HG02840 (cell line): ENCODE data around the gene SPNS1.
"Not testable (repeated sequence)": the region's sequence is repeated elsewhere in the genome, so short reads cannot be mapped to it uniquely, and the experiment has no call there.

Source experiments
- ATAC-seq: cut with Tn5 transposase; IDR thresholded peaks from one replicate; pipeline ENCODE4 v1.9.1; 2021; ENCODE audit warnings: mild to moderate bottlenecking, moderate library complexity, moderate number of reproducible peaks; ENCODE audit not compliant: unreplicated experiment, low FRiP score

Gene SPNS1

DNA sequence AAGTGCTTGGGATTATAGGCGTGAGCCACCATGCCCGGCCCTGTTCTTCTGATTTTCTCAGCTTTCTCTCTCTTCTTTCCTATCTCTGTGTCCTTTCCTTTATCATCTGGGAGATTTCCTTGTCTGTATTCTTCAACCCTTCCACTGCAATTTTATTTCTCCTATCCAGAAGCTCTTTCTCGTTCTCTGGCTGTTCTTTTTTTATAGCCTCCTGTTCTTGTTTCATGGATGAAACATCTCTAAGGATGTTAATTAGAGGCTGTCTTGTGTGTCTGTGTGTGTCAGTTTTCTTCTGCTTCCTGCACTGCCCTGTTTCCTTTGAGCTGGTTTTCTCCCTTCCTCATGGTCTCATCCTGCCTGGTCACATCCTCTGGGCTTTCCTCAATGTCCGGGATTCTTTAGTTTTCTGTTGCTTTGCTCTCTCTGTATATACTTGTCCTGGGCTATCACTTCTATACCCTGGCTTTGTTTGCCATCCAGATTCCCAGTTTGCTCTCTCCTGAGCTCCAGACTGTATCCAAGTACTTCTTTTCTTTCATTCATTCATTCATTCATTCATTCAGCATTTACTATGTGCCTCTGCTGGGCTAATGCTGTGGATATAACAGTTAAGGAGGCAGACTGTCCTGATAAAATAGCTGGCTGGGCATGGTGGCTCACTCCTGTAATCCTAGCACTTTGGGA, 12.7 kb downstream of the SPNS1 start:
- no peak for ATAC-seq

DNA sequence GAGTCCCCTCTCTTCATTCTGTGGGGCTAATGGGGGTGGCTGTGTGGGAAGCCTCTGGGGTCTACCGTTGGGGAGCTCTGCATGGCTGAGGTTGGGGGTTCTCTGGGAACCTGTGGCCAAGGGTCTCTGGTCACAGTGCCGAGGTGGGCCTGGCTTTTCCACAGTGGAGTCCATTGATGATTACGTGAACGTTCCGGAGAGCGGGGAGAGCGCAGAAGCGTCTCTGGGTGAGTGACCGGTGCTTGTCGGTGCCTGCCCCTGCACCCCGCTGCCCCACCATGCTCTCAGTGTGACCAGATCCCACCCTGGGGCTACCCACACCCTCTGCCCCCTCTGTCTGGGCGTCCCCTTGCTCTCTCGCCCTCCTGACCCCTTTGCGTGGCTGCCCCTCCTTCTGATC, 14.8 kb downstream of the SPNS1 start:
- no peak for ATAC-seq

GRCh38 chr16:28990375-28991040, 15.9 kb downstream of the SPNS1 start:
- no peak for ATAC-seq

GRCh38 chr16:28991687-28992086, 17.1 kb downstream of the SPNS1 start:
- no peak for ATAC-seq

GRCh38 chr16:28992496-28992895, 17.9 kb downstream of the SPNS1 start:
- no peak for ATAC-seq

DNA sequence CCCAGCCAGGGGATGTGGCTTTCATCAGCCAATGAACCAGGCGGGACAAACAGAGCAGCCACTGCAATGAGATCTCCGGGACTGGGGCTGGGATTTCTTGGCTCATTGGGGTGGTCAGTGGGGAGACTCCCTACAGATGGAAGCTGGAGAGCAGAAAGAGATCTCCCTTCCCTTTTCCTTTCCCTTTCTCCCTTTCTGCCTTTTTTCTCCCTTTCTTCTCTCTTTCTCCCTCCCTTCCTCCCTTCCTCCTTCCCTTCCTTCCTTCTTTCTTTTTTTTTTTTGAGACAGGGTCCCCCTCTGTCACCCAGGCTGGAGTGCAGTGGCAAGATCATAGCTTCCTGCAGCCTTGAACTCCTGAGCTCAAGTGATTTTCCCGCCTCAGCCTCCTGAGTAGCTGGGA, 24.3 kb downstream of the SPNS1 start:
- no peak for ATAC-seq

GRCh38 chr16:28999577-28999976, 25.0 kb downstream of the SPNS1 start:
- ATAC-seq: no peak

- no peak for ATAC-seq
Measured at GRCh38 chr16:29000019-29000418, 25.4 kb downstream of the SPNS1 start.

GRCh38 chr16:29004496-29005139, 30.0 kb downstream of the SPNS1 start:
- not testable (repeated sequence) for ATAC-seq

- no peak for ATAC-seq
Measured at GRCh38 chr16:29007730-29008593, 33.4 kb downstream of the SPNS1 start.

DNA sequence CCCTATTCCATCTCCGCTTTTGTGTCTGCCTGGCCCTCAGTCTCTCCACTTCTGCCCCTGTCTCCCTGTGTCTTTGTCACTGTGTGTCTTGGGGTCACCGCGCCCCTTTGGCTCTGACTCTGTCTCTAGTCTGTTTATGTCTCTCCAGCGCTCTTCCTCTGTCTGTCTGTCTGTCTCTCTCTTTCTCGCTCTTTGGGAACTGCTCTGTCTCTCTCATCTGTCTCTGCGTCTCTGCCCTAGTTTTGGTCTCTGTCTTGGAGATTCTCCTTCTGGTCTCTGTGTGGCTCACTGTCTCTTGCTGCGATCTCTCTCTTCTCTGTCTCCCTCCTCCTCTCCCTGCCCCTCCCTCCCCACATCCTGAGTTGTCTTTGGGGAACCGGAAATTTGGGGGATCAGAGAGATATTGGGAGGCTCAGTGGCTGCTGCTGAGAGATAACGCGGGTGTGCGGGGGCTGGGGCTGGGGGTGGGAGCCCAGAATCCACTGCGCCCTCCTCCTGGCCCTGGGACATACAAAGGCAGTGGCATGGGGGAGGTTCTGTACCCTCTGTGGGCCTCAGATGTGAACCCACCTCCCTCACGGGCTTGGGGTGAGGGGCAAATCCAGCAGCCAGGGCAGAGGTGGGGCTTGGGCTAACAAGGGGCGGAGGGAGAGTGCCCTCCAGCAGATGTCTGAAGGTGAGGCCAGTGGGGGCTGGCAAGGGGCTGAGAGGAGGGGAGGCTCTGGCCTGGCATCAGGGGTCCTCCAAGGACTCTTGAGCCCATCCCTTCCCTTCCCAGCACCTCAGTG, 34.7 kb downstream of the SPNS1 start:
- no peak for ATAC-seq

DNA sequence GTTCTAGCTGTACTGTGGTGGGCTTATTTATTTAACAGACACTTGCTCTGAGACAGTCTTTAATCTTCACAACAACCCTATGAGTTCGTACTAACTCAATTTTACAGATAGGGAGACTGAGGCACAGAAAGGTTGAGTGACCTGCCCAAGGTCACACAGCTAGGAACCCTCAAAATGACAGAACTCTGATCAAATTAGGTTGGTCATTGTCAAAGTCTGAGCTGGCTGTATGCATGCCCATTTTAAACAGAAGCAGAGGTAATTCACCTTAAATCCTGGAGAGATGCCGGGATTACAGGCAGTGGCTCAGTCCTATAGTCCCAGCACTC, 35.2 kb downstream of the SPNS1 start:
- no peak for ATAC-seq

- ATAC-seq: no peak
Measured at GRCh38 chr16:29011112-29011511, 36.5 kb downstream of the SPNS1 start.

DNA sequence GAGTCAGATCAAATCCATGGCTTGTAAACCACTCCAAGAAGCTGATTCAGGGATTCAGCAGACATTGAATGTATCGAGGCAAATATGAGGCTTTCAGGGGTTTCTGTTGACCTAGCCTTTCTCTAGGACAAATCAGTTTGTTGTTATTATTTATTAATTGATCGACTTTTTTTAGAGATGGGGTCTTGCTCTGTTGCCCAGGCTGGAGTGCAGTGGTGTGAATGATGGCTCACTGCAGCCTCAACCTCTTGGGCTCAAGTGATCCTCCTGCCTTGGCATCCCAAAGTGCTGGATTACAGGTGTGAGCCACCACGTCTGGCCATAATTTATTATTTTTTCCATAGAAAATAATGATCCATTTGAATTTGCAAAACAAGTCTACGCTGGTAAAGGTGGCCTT, 37.3 kb downstream of the SPNS1 start:
- ATAC-seq: no peak

- no peak for ATAC-seq
Measured at GRCh38 chr16:29012913-29013553, 38.5 kb downstream of the SPNS1 start.

GRCh38 chr16:29014561-29015069, 40.0 kb downstream of the SPNS1 start:
- ATAC-seq: no peak

DNA sequence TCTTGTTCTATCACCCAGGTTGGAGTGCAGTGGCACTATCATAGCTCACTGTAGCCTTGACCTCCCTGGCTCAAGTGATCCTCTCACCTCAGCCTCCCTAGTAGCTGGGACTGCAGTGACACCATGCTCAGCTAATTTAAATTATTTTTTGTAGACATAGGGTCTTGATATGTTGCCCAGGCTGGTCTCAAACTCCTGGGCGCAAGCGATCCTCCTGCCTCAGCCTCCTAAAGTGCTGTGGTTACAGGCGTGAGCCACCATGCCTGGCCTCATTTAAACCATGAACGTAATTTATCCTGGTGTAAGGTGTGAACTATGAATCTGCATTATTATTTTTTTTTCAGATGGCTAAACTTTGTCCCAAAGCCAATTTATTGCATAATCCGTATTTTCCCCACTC, 47.6 kb downstream of the SPNS1 start:
- ATAC-seq: no peak

GRCh38 chr16:29023279-29024277, 49.0 kb downstream of the SPNS1 start:
- no peak for ATAC-seq
